Stimulated activated CD4-positive, alpha-beta T cell treated with anti-CD3 and anti-CD28 coated beads, Interleukin-12 subunit alpha, Interleukin-12 subunit beta, amount 100 ng/mL, for 24 hours (primary cell): ENCODE measurements around the gene AGPAT2.

Experiments
- DNase-seq, 2 experiments: peaks; one replicate each; pipeline ENCODE4 v3.0.0-alpha.2; 2020; ENCODE audit warnings: low read depth in 2 of 2

AGPAT2 gene

GRCh38 chr9:136686794-136687711 is at the start of gene AGPAT2:
Gene AGPAT2, minus strand, starts transcription at chr9:136687457. Its CDS starts 100 bp downstream, at chr9:136687357.
- peak in 1 of 2 experiments; percentile 75 for DNase-seq

GRCh38 chr9:136735812-136736480 is 48.7 kb upstream of the AGPAT2 start:
- DNase-seq = no peak

- DNase-seq = no peak
These were observed 47.7 kb upstream of the AGPAT2 start for GRCh38 chr9:136734837-136735496.

- no peak for DNase-seq
These were observed 46.4 kb upstream of the AGPAT2 start for GRCh38 chr9:136733611-136734010.

- no peak for DNase-seq
These were observed 45.4 kb upstream of the AGPAT2 start for GRCh38 chr9:136732444-136733178.

GRCh38 chr9:136729926-136730325 is 42.7 kb upstream of the AGPAT2 start:
- no peak for DNase-seq

GRCh38 chr9:136729144-136729543 is 41.9 kb upstream of the AGPAT2 start:
- no peak for DNase-seq

- DNase-seq = no peak
These were observed 41.4 kb upstream of the AGPAT2 start for GRCh38 chr9:136728548-136729123.

GRCh38 chr9:136728080-136728547 is 40.9 kb upstream of the AGPAT2 start:
- peak; percentile 86 to 87 for DNase-seq

GRCh38 chr9:136726631-136727191 is 39.5 kb upstream of the AGPAT2 start:
- no peak for DNase-seq

GRCh38 chr9:136726118-136726517 is 38.9 kb upstream of the AGPAT2 start:
- no peak for DNase-seq

GRCh38 chr9:136725612-136726011 is 38.4 kb upstream of the AGPAT2 start:
- DNase-seq = no peak

GRCh38 chr9:136724772-136725171 is 37.5 kb upstream of the AGPAT2 start:
- no peak for DNase-seq

- DNase-seq = no peak
These were observed 36.7 kb upstream of the AGPAT2 start for GRCh38 chr9:136723989-136724388.

GRCh38 chr9:136723362-136723976 is 36.2 kb upstream of the AGPAT2 start:
- DNase-seq = no peak

GRCh38 chr9:136722969-136723356 is 35.7 kb upstream of the AGPAT2 start:
- DNase-seq = no peak

GRCh38 chr9:136722093-136722968 is 35.1 kb upstream of the AGPAT2 start:
- no peak for DNase-seq

GRCh38 chr9:136721339-136722092 is 34.3 kb upstream of the AGPAT2 start:
- no peak for DNase-seq

GRCh38 chr9:136720898-136721338 is 33.7 kb upstream of the AGPAT2 start:
- no peak for DNase-seq
